Measurements from ENCODE around the gene GKN2.

GRCh38 chr2:68994864-68995263, 42.2 kb upstream of the GKN2 start:
- no peak for TF ChIP-seq CTCF (IDR thresholded peaks at IDR 0.05)
- TF ChIP-seq POLR2A (IDR thresholded peaks at IDR 0.05) = no peak

All from tibial nerve (tissue), 3 donors.